ENCODE results near the gene SRGAP3.

DNA sequence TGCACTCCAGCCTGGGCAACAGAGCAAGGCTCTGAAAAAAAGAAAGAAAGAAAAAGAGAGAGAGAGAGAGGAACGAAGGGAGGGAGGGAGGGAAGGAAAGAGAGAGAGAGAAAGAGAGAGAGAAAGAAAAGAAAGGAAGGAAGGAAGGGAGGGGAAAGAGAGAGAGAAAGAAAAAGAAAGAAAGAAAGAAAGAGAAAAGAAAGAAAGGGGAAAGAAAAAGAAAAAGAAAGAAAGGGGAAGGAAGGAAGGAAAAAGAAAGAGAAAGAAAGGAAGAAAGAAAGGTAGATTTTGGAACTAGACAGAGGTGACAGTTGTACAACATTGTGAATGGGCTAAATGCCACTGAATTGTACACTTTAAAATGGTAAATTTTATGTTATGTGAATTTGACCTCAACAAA lies 5.3 kb upstream of the SRGAP3 start:
- no peak for TF ChIP-seq ZNF70 (CRISPR knock-in tag; IDR thresholded peaks at IDR 0.05)
- no peak for TF ChIP-seq ISL1 (CRISPR knock-in tag; IDR thresholded peaks at IDR 0.05)
- TF ChIP-seq, protein P1, sequence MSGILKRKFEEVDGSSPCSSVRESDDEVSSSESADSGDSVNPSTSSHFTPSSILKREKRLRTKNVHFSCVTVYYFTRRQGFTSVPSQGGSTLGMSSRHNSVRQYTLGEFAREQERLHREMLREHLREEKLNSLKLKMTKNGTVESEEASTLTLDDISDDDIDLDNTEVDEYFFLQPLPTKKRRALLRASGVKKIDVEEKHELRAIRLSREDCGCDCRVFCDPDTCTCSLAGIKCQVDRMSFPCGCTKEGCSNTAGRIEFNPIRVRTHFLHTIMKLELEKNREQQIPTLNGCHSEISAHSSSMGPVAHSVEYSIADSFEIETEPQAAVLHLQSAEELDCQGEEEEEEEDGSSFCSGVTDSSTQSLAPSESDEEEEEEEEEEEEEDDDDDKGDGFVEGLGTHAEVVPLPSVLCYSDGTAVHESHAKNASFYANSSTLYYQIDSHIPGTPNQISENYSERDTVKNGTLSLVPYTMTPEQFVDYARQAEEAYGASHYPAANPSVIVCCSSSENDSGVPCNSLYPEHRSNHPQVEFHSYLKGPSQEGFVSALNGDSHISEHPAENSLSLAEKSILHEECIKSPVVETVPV (CRISPR knock-in tag; IDR thresholded peaks at IDR 0.05) = no peak
- no peak for TF ChIP-seq CSDC2 (CRISPR knock-in tag; IDR thresholded peaks at IDR 0.05)
